AG04450 (cell line): Measurements from ENCODE around the gene CEP20. TPM values are rescaled to one million over a fixed set of nuclear protein-coding genes. Genes with fewer than 3 reads are reported as not detected.
"Not testable (repeated sequence)": the region's sequence is repeated elsewhere in the genome, so short reads cannot be mapped to it uniquely, and the experiment has no call there.

Source experiments
- CTCF ChIA-PET: fragments of 300-600, 350-600 bp; formaldehyde crosslinking; extraction: SDS; loops from one replicate; lab custom pipeline; 2022; ENCODE audit warnings: antibody characterized with exemption, inconsistent platforms; lab: Charles Lee
- POLR2A ChIA-PET: fragments of 350-600 bp; formaldehyde crosslinking; extraction: SDS; loops from one replicate; lab custom pipeline; 2021; ENCODE audit warnings: antibody characterized with exemption, inconsistent platforms; lab: Yijun Ruan, JAX
- DNase-seq: peaks from one replicate; pipeline ENCODE4 v3.0.0-alpha.2; 2011; ENCODE audit warnings: low read depth, low spot score
- H3K27ac ChIP-seq: one replicate; pipeline ENCODE4 v1.5.1; 2012; ENCODE audit warnings: low read depth, low read length, control low read depth
- H3K27me3 ChIP-seq: one replicate; pipeline ENCODE4 v1.6.0; 2012; ENCODE audit warnings: low read length; ENCODE audit not compliant: control insufficient read depth, insufficient read depth
- H3K4me3 ChIP-seq: 2 replicates; pipeline ENCODE4 v1.5.1; 2011; ENCODE audit warnings: mild to moderate bottlenecking, low read depth, low read length, control low read depth
- H3K9me3 ChIP-seq: 2 replicates; pipeline ENCODE4 v1.5.1; 2012; ENCODE audit warnings: low read length; ENCODE audit not compliant: control insufficient read depth, insufficient read depth
- polyA plus RNA-seq: library from polyadenylated mRNA; depleted of rRNA; stranded (reverse); fragments of >200 nt; gene quantifications from 2 replicates; pipeline ENCODE4 v1.2.3, GENCODE V29; 2011
- TF ChIP-seq, protein P1 (sequence below): IDR thresholded peaks from 2 replicates; pipeline ENCODE4 v1.5.1; 2011; ENCODE audit warnings: low read depth, low read length, control low read depth, inconsistent platforms

The CEP20 gene
- polyA plus RNA-seq, 1 experiment = 49.3 TPM

DNA sequence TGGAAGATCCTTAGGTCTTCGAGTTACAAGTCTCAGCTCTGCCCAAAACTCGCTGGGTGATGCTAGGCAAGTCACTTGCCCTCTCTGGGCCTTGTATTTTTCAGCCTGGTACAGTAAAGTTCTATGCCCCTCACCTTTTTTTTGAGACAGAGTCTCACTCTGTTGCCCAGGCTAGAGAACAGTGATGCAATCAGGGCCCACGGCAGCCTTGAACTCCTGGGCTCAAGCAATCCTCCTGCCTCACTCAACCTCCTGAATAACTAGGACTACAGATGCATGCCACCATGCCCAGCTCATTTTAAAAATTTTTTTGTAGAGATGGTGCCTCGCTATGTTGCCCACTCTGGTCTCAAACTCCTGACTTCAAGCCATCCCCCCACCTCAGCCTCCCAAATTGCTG lies 35.4 kb downstream of the CEP20 start:
- ChIA-PET CTCF (interaction anchor here (1.7 kb wide), 1 partner anchor 21 kb away, joined by 7 read pairs; no protein-coding TSS in a partner anchor), POLR2A (interaction anchor here (0.6 kb wide), 1 partner anchor 291 kb away, joined by 10 read pairs; no protein-coding TSS in a partner anchor)
- TF ChIP-seq, protein P1, sequence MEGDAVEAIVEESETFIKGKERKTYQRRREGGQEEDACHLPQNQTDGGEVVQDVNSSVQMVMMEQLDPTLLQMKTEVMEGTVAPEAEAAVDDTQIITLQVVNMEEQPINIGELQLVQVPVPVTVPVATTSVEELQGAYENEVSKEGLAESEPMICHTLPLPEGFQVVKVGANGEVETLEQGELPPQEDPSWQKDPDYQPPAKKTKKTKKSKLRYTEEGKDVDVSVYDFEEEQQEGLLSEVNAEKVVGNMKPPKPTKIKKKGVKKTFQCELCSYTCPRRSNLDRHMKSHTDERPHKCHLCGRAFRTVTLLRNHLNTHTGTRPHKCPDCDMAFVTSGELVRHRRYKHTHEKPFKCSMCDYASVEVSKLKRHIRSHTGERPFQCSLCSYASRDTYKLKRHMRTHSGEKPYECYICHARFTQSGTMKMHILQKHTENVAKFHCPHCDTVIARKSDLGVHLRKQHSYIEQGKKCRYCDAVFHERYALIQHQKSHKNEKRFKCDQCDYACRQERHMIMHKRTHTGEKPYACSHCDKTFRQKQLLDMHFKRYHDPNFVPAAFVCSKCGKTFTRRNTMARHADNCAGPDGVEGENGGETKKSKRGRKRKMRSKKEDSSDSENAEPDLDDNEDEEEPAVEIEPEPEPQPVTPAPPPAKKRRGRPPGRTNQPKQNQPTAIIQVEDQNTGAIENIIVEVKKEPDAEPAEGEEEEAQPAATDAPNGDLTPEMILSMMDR = no peak
- Histone ChIP-seq H3K4me3 (no peak overlapping the region), H3K27me3 (peaks cover 48% of the 10 kb centered on the region), H3K27ac (no peak overlapping the region), H3K9me3 (no peaks in the 10 kb centered on the region)
- no peak for DNase-seq

DNA sequence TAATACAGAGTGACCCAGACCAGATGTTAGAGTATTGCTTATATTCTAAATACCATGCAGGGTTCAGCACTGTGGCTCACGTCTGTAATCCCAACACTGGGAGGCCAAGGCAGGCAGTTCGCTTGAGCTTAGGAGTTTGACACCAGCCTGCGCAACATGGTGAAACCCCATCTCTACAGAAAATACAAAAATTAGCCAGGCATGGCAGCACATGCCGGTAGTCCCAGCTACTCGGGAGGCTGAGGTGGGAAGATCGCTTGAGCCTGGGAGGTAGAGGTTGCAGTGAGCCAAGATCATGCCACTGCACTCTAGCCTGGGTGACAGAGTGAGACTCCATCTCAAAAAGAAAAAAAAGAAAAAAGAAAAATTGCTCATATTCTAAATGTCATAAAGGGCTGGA lies 37.8 kb downstream of the CEP20 start:
- H3K9me3 ChIP-seq, H3K4me3 ChIP-seq, POLR2A ChIA-PET, DNase-seq, H3K27ac ChIP-seq, CTCF ChIA-PET: not testable (repeated sequence)
- H3K27me3 ChIP-seq = peaks cover 29% of the 10 kb centered on the region

DNA sequence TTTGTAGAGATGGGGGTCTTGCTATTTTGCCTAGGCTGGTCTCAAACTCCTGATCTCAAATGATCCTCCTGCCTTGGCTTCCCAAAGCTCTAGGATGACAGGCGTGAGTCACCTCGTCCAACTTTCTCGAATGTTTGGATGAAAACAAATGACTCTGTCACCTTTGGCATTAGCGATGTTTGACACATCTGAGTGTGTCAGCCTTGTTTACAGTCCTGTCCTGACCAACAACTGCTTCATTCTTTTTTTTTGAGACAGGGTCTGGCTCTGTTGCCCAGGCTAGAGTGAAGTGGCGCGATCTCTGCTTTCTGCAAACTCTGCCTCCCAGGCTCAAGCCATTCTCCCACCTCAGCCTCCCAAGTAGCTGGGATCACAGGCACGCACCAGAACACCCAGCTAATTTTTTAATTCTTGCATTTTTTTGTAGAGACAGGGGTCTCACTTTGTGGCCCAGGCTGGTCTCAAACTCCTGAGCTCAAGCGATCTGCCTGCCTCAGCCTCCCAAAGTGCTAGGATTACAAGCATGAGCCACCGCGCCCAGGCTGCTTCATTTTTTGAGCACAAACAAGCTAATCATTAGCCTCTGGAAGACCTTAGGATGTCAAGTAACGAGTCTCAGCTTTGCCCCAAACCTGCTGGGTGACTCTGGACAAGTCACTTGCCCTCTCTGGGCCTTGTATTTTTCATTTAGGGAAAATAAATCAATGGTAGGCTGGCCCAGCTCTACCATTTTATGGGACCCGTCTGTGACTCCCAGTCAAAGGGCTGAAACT lies 39.0 kb downstream of the CEP20 start:
- no peak for DNase-seq
- Histone ChIP-seq H3K27me3 (peaks cover 17% of the 10 kb centered on the region), H3K9me3 (no peaks in the 10 kb centered on the region), H3K4me3 (no peak overlapping the region), H3K27ac (no peak overlapping the region)
- ChIA-PET POLR2A (interaction anchor here (0.5 kb wide), 1 partner anchor 21 kb away, joined by 7 read pairs; no protein-coding TSS in a partner anchor), CTCF (interaction anchor here (0.6 kb wide), 1 partner anchor 93 kb away, joined by 3 read pairs; no protein-coding TSS in a partner anchor)
- TF ChIP-seq, protein P1 = no peak

DNA sequence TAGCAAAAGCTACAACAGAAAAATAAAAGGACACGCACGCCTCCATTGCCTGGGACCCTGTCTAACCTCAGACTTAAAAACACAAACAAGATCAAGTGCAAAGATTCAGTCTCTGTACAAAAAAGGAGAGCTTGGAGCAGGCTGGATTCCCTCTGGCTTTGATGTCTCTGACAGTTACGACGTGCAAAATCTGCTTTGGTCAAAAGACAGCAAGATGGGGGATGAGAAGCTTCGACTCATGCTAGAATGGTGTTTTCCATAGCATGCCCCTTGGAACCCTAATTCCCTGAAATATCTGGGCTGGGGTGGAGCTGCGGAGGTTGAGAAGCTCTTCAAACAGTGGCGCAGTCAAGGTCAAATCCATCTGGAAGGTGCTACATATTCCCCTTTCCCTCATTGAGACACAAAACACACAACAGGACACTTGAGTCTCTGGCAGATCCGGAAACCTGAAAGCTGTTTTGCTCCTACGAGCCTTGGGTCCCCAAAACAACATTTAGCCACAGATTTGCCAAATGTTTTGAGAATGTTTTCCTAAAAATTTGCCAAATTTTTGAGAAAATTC lies 40.7 kb downstream of the CEP20 start:
- Histone ChIP-seq H3K27me3 (peaks cover 8% of the 10 kb centered on the region), H3K27ac (no peak overlapping the region), H3K4me3 (no peak overlapping the region), H3K9me3 (no peaks in the 10 kb centered on the region)
- ChIA-PET CTCF (interaction anchor here (0.6 to 2.1 kb wide), 2 partner anchors 25 to 75 kb away, joined by 3 to 5 read pairs; no protein-coding TSS in a partner anchor), POLR2A (interaction anchor here (0.6 kb wide), 1 partner anchor 18 kb away, joined by 3 read pairs; no protein-coding TSS in a partner anchor)
- DNase-seq = no peak
- TF ChIP-seq, protein P1 = no peak

DNA sequence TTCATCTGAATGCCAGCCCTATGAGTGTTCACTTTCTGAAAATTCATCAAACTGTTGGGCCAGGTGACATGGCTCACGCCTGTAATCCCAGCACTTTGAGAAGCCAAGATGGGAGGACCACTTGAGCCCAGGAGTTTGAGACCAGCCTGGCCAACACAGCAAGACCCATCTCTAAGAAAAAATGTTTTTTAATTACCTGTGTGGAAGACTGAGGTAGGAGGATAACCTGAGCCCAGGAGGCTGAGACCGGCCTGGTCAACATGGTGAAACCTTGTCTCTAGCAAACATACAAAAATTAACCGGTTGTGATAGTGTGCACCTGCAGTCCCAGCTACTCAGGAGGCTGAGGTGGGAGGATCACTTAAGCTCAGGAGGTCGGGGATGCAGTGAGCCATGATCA lies 41.9 kb downstream of the CEP20 start:
- Histone ChIP-seq H3K4me3 (no peak overlapping the region), H3K9me3 (no peaks in the 10 kb centered on the region), H3K27me3 (peaks cover 5% of the 10 kb centered on the region), H3K27ac (no peak overlapping the region)
- TF ChIP-seq, protein P1 = no peak
- ChIA-PET CTCF (no interaction called here), POLR2A (no interaction called here)
- no peak for DNase-seq
